HG03460 (cell line): ENCODE measurements around the gene PLA2G2D.

Experiments used
- ATAC-seq: cut with Tn5 transposase; IDR thresholded peaks from one replicate; pipeline ENCODE4 v1.9.1; 2021; ENCODE audit not compliant: unreplicated experiment

Gene PLA2G2D

DNA sequence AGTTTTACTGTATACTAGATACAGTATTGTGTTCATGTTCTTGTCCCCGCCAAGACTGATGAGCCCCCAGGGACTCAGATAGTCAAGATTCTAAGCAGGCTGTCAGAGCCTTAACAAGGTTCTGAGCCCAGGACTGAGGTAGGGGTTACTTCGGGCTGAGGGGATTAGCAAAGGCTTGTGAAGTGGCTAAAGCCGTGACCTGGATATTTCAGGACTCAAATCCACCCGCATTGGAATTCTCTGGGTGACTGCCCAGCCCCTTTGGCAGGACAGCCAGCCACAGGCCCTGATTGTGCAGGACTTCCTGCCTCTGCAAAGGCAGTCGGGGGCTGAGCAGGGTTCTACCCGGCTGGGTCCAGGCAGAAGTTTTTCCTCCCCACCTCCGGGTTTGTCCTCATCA is 49.5 kb downstream of the PLA2G2D start, which contains the start of gene PLA2G5:
TSS of gene PLA2G5 (plus strand) at position 321 of the 400 bp plus-strand sequence. CDS start 14,637 bp downstream, outside the sequence.
- no peak for ATAC-seq

DNA sequence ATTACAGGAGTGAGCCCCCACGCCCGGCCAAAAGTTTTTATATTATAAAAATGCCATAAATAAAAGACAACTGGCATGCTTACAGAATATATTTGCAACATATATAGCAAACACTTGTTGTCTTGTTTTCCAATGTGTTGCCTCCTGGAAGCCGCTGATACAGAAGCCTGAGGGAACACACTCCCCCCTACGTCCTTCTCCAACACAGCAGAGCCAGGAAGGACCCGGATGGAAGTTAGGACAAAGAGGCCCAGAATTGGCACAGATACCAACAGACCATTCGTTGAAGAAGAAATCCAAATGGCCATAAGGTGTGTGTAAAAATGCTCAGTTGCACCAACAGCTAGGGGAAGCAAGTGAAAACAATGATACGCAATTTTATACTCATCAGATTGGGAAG is 50.6 kb downstream of the PLA2G2D start:
- ATAC-seq, result no peak

DNA sequence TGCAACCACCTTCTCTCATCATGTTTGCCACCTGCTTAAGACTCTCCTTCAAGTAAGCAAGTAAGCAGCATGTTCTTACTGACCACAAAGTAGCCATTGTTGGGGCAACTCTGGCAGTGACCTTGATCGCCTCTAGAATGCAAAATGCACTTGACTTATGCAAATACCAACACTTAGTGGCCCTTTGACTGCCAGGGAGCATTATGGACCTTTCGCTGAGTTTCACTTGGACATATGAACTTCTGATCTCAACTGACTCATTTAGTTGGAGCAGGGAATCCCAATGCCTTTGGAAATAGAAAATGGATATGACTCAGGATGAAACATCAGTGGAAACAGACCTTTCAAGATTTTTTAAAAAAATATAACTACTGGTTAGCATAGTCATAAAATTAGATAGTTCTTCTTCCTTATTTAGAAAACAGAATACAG is 55.5 kb downstream of the PLA2G2D start:
- no peak for ATAC-seq
